Measurements from ENCODE around the gene EXOC3L4. TPM values are rescaled to one million over a fixed set of nuclear protein-coding genes. Genes with fewer than 3 reads are reported as not detected.

Gene EXOC3L4
- total RNA-seq, 2 donors from 2014 or later = 0.66 to 1.8 TPM

DNA sequence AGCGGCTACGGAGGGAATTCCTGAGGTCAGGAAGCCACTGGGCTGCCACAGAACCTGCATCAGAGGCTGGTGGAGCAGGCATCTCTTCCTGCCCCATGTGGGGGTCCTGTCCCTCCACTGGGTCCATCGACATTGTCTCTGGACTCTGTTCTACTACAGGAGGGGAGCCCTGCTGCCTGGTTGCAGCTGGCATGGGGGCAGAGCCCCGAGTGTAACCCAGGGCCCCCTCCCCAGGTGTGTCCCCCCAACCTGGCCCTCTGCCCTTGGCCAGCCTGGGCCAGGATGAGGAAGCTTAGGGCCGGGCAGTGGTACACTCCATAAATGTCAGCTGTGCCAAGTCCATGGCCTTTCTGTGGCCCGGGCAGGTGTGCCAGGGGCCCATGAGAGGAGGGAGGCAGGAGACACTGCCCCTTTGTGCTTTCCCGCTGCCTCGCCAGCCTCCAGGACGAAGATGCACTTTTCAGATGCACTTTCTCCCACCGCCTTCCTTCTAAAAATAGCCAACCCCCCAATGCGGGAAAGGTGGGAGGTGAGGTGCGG lies 4.0 kb upstream of the EXOC3L4 start:
- no peaks in the 10 kb centered on the region for H3K9me3 ChIP-seq
- TF ChIP-seq, protein P1, sequence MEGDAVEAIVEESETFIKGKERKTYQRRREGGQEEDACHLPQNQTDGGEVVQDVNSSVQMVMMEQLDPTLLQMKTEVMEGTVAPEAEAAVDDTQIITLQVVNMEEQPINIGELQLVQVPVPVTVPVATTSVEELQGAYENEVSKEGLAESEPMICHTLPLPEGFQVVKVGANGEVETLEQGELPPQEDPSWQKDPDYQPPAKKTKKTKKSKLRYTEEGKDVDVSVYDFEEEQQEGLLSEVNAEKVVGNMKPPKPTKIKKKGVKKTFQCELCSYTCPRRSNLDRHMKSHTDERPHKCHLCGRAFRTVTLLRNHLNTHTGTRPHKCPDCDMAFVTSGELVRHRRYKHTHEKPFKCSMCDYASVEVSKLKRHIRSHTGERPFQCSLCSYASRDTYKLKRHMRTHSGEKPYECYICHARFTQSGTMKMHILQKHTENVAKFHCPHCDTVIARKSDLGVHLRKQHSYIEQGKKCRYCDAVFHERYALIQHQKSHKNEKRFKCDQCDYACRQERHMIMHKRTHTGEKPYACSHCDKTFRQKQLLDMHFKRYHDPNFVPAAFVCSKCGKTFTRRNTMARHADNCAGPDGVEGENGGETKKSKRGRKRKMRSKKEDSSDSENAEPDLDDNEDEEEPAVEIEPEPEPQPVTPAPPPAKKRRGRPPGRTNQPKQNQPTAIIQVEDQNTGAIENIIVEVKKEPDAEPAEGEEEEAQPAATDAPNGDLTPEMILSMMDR (IDR thresholded peaks at IDR 0.05) = no peak
- no peak for TF ChIP-seq POLR2A (IDR thresholded peaks at IDR 0.05)
- H3K27ac ChIP-seq = no peak overlapping the region
- DNase-seq = no peak
- H3K36me3 ChIP-seq (replicated peaks in 1 of 2; ENCODE audit: insufficient read depth in 1 of 2, low read depth in 2 of 2) = no peaks in the 10 kb centered on the region
- intact Hi-C loops (cut with DNase I) = no loop called here
- 70 to 100% methylated on average over 2 to 12 of the region's 12 CpGs for WGBS, 2 donors
- ATAC-seq = no peak
- no peak overlapping the region for H3K4me3 ChIP-seq
- H3K4me1 ChIP-seq = peaks cover 11% of the 10 kb centered on the region
- H3K27me3 ChIP-seq = no peaks in the 10 kb centered on the region

DNA sequence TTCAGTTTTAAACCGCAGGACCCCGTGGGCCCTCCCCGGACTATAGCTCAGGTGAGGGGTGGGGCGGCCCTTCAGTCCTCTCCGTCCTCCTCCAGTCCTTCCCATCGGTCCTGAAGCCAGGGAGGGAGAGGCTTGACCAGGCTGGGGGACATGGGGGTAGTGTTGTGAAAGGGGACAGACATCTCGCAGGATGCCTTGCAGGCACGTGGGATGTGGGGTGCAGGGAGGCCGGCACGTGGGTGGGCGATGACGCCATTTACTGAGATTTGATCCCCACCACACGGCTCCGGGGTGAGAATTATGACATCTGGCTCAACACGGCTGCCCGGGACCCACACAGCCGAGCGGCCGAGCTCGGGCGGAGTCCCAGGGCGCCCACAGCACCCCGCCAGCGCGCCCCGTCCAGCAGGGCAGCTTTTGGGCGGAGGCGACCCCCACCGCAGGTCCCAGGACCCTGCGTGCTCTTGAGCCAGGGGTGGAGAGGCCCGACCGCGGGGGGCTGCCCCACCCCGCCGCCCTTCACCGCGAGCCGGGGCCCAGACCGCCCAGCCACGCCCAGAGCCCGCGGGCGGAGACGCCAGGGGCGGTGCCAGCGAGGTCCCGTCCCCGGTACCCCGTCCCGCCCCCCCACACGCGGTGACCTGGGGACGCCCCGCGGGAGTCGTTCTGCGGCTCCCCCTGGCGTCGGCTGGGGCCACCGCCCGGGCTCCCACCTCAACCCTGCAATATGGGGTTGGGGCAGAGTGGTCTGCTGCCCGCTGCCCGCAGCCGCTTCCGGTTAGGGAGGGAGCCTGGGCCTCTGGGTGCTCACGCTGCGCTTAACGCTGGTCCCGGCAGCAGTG lies 3.3 kb upstream of the EXOC3L4 start:
- TF ChIP-seq, protein P1 (IDR thresholded peaks at IDR 0.05) = peak; percentile 39 to 67 (median 48)
- TF ChIP-seq POLR2A (IDR thresholded peaks at IDR 0.05) = peak in 2 of 3 donors; percentile 11 to 20
- WGBS, 2 donors = 7 to 8% methylated on average over 5 to 66 of the region's 69 CpGs
- H3K27ac ChIP-seq = peak overlapping the region in 2 of 4 donors; percentile 25 to 50

GRCh38 chr14:103091883-103092222 lies 2.7 kb upstream of the EXOC3L4 start:
- no peaks in the 10 kb centered on the region for H3K27me3 ChIP-seq
- H3K36me3 ChIP-seq (replicated peaks in 1 of 2; ENCODE audit: insufficient read depth in 1 of 2, low read depth in 2 of 2) = no peaks in the 10 kb centered on the region
- peaks cover 11% of the 10 kb centered on the region for H3K4me1 ChIP-seq
- H3K4me3 ChIP-seq = peak overlapping the region in 1 of 2 donors; percentile 20
- H3K9me3 ChIP-seq = no peaks in the 10 kb centered on the region
- intact Hi-C loops (cut with DNase I) = no loop called here
- no peak for DNase-seq
- peak overlapping the region in 2 of 4 donors; percentile 25 to 50 for H3K27ac ChIP-seq
- no peak for TF ChIP-seq POLR2A (IDR thresholded peaks at IDR 0.05)
- TF ChIP-seq, protein P1 (IDR thresholded peaks at IDR 0.05) = no peak
- no peak for ATAC-seq
- 44% methylated on average over 9 of the region's 9 CpGs; no CpG with 5 or more reads in 1 of the 2 donors for WGBS, 2 donors

More for the DNA sequence above, 3.3 kb upstream of the EXOC3L4 start:
- intact Hi-C loops (cut with DNase I) = no loop called here
- H3K9me3 ChIP-seq = no peaks in the 10 kb centered on the region
- H3K4me1 ChIP-seq = peaks cover 11% of the 10 kb centered on the region
- DNase-seq = peak; percentile 68 to 82 (median 71)
- peak overlapping the region in 1 of 2 donors; percentile 20 for H3K4me3 ChIP-seq
- H3K27me3 ChIP-seq = no peaks in the 10 kb centered on the region
- no peaks in the 10 kb centered on the region for H3K36me3 ChIP-seq (replicated peaks in 1 of 2; ENCODE audit: insufficient read depth in 1 of 2, low read depth in 2 of 2)
- ATAC-seq = peak; percentile 74

GRCh38 chr14:103093856-103094405 lies 594 bp upstream of the EXOC3L4 start:
- H3K36me3 ChIP-seq (replicated peaks in 1 of 2; ENCODE audit: insufficient read depth in 1 of 2, low read depth in 2 of 2) = no peaks in the 10 kb centered on the region
- no peak for TF ChIP-seq POLR2A (IDR thresholded peaks at IDR 0.05)
- TF ChIP-seq, protein P1 (IDR thresholded peaks at IDR 0.05) = no peak
- H3K27me3 ChIP-seq = no peaks in the 10 kb centered on the region
- H3K4me3 ChIP-seq = no peak overlapping the region
- intact Hi-C loops (cut with DNase I) = no loop called here
- DNase-seq (no peak), ATAC-seq (no peak)
- 82 to 86% methylated on average over 9 to 11 of the region's 13 CpGs for WGBS, 2 donors
- peak overlapping the region in 2 of 4 donors; percentile 10 to 40 for H3K27ac ChIP-seq
- peaks cover 16% of the 10 kb centered on the region for H3K4me1 ChIP-seq
- H3K9me3 ChIP-seq = no peaks in the 10 kb centered on the region

Data from body of pancreas (tissue), 4 donors.